ENCODE results near the gene GM2A.

- no peak for TF ChIP-seq POLR2A (IDR thresholded peaks at IDR 0.05)
- TF ChIP-seq CTCF (IDR thresholded peaks at IDR 0.05), result no peak
Measured at GRCh38 chr5:151280443-151280842, 27.5 kb downstream of the GM2A start.
